ENCODE measurements around the gene RGS14.

The RGS14 gene, protein sequence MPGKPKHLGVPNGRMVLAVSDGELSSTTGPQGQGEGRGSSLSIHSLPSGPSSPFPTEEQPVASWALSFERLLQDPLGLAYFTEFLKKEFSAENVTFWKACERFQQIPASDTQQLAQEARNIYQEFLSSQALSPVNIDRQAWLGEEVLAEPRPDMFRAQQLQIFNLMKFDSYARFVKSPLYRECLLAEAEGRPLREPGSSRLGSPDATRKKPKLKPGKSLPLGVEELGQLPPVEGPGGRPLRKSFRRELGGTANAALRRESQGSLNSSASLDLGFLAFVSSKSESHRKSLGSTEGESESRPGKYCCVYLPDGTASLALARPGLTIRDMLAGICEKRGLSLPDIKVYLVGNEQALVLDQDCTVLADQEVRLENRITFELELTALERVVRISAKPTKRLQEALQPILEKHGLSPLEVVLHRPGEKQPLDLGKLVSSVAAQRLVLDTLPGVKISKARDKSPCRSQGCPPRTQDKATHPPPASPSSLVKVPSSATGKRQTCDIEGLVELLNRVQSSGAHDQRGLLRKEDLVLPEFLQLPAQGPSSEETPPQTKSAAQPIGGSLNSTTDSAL

GRCh38 chr5:177357459-177358351, at the start of gene RGS14:
RGS14 (plus strand) TSS chr5:177357924; CDS start chr5:177358025, 101 bp downstream.
- Mint-ChIP-seq H3K9me3 (ENCODE audit: low read depth) (no peaks in the 10 kb centered on the region), H3K4me1 (ENCODE audit: low read depth) (peaks cover 76% of the 10 kb centered on the region), H3K36me3 (no peaks in the 10 kb centered on the region), H3K4me3 (peak within 1 kb of the TSS; percentile 82), H3K27ac (peak within 1 kb of the TSS; percentile 92), H3K27me3 (no peaks in the 10 kb centered on the region)

- Mint-ChIP-seq H3K9me3 (ENCODE audit: low read depth) (no peaks in the 10 kb centered on the region), H3K27me3 (no peaks in the 10 kb centered on the region), H3K4me3 (no peak overlapping the region), H3K36me3 (peaks cover 8% of the 10 kb centered on the region), H3K4me1 (ENCODE audit: low read depth) (peaks cover 47% of the 10 kb centered on the region), H3K27ac (no peak overlapping the region)
Observed at GRCh38 chr5:177308740-177309139, 49.0 kb upstream of the RGS14 start.

GRCh38 chr5:177309351-177310191, 48.2 kb upstream of the RGS14 start:
- H3K9me3 Mint-ChIP-seq (ENCODE audit: low read depth): no peaks in the 10 kb centered on the region
- peak overlapping the region; percentile 62 for H3K4me3 Mint-ChIP-seq
- peaks cover 8% of the 10 kb centered on the region for H3K36me3 Mint-ChIP-seq
- peak overlapping the region; percentile 22 for H3K27ac Mint-ChIP-seq
- H3K4me1 Mint-ChIP-seq (ENCODE audit: low read depth): peaks cover 44% of the 10 kb centered on the region
- H3K27me3 Mint-ChIP-seq: no peaks in the 10 kb centered on the region

DNA sequence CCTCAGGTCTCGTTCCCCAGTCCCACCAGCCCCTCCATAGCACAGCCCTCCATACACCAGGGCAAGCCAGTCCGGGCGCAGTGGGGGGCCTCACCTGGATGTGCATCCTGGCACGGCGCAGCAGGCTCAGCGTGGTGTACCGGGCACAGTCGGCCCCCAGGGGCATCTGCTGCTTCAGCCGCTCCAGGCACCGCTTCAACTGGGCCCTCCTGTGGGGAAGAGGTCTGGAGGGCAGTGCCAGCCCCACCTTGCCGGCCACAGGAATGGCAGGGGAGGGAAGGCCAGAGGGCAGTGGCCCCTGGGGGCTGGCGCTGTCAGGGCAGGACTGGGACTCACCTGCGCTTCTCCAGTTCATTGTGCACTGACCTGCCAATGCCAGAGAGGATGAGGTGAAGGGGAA, 47.4 kb upstream of the RGS14 start:
- Mint-ChIP-seq H3K9me3 (ENCODE audit: low read depth) (no peaks in the 10 kb centered on the region), H3K27ac (no peak overlapping the region), H3K27me3 (no peaks in the 10 kb centered on the region), H3K4me1 (ENCODE audit: low read depth) (peaks cover 37% of the 10 kb centered on the region), H3K36me3 (peaks cover 7% of the 10 kb centered on the region), H3K4me3 (no peak overlapping the region)

DNA sequence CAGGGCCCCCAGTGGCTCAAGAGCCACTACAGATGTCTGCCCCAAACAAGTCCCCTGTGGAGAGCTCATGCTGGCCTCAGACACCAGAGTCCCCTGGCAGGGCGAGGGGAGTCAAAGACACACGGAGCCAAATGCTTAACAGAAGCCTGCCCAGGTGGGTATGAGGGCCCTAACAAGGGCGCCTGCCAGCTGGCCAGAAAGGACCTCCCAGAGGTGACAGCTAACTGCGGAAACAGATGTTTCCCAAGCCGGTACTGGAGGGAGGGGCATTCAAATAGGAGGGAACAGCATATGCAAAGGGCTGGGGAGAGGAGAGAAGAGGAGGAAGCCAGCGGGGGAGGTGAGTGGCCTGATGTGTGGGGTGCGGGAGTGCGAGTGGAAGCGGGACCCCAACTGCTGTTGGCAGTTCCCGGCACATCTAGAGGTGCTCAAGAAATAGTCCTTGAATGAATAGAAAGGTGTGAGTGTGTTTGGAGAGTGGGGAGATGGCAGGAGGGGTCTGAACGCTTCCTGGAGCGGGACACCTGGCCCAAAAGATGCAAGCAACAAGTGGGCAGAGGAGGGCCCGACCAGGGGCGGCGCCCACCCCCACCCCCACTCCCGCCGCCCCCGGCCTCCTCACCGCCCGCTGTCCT, 46.9 kb upstream of the RGS14 start:
- peak overlapping the region; percentile 25 for H3K27ac Mint-ChIP-seq
- no peaks in the 10 kb centered on the region for H3K27me3 Mint-ChIP-seq
- peak overlapping the region; percentile 84 for H3K4me3 Mint-ChIP-seq
- H3K36me3 Mint-ChIP-seq: peaks cover 4% of the 10 kb centered on the region
- H3K9me3 Mint-ChIP-seq (ENCODE audit: low read depth): no peaks in the 10 kb centered on the region
- H3K4me1 Mint-ChIP-seq (ENCODE audit: low read depth): peaks cover 33% of the 10 kb centered on the region

- H3K4me1 Mint-ChIP-seq (ENCODE audit: low read depth): peaks cover 29% of the 10 kb centered on the region
- peak overlapping the region; percentile 67 for H3K4me3 Mint-ChIP-seq
- no peaks in the 10 kb centered on the region for H3K36me3 Mint-ChIP-seq
- H3K27ac Mint-ChIP-seq: no peak overlapping the region
- H3K27me3 Mint-ChIP-seq: no peaks in the 10 kb centered on the region
- H3K9me3 Mint-ChIP-seq (ENCODE audit: low read depth): no peaks in the 10 kb centered on the region
Observed at GRCh38 chr5:177311392-177311722, 46.4 kb upstream of the RGS14 start.

- no peaks in the 10 kb centered on the region for H3K36me3 Mint-ChIP-seq
- peak within 1 kb of the TSS; percentile 84 for H3K4me3 Mint-ChIP-seq
- H3K27me3 Mint-ChIP-seq: no peaks in the 10 kb centered on the region
- H3K27ac Mint-ChIP-seq: peak within 1 kb of the TSS; percentile 83
- H3K4me1 Mint-ChIP-seq (ENCODE audit: low read depth): peaks cover 24% of the 10 kb centered on the region
- H3K9me3 Mint-ChIP-seq (ENCODE audit: low read depth): no peaks in the 10 kb centered on the region
Observed at GRCh38 chr5:177311723-177312648, 45.7 kb upstream of the RGS14 start, which contains the start of gene MXD3. MXD3 (minus strand) TSS chr5:177311898; CDS start chr5:177311830, 68 bp downstream.

DNA sequence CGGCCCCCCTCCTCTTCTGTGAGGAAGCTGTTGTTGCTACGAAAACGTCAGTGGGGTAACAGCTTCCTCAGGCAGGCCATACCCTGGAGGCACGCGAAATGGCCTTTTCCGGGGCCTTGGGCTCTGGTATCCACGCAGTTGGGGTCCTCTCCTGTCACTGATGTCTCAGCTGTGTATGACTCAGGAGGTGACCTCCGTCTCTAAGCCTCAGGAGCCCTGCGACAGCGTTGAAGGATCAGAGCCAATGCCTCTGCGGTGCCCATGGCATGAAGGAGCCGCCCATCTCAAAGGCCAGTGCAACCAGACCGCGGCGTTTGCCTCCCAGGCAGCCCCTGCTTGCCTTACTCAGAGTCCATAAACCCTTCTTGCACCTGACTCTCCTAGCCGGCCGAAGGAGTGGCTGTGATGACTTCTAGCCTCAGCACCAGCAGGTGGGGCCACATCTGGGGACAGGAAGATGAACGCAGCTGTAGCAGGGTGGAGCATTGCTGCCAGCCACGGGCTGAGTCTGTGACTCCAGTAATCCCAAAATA, 45.0 kb upstream of the RGS14 start:
- H3K36me3 Mint-ChIP-seq: no peaks in the 10 kb centered on the region
- H3K4me1 Mint-ChIP-seq (ENCODE audit: low read depth): peaks cover 23% of the 10 kb centered on the region
- no peaks in the 10 kb centered on the region for H3K27me3 Mint-ChIP-seq
- no peaks in the 10 kb centered on the region for H3K9me3 Mint-ChIP-seq (ENCODE audit: low read depth)
- peak overlapping the region; percentile 16 for H3K27ac Mint-ChIP-seq
- H3K4me3 Mint-ChIP-seq: peak overlapping the region; percentile 61

DNA sequence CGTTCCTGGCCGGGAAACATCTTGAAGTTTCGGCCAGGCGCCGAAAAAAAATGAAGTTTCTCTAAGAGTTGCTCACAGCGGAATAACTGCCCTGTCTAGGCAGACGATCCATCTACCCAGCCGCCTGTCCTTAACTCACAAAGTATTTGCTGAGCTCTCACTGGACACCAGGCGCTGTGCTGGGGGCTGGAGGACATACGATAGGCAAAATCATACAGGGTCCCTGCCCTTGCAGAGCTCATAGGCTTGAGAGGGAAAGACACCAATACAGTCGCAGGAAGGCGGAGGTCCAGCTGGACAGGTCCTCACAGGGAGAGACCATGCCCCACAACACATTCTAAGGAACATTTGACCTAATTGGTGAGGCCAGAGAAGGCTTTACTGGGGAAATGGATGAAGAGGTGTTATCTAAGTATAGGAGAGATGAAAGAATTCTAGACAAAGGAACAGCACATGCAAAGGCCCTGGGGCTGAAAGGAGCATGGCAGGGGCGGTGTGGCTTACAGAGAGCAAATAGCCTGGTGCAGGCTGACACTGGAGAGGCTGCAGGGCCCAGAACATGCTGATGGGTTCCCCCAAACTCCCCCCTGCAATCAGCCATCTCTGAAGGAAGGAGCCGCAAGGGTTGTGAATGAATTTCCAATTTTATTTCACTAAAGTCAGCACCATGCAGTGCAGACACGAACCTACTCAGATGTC, 44.0 kb upstream of the RGS14 start:
- no peak overlapping the region for H3K4me3 Mint-ChIP-seq
- H3K36me3 Mint-ChIP-seq: no peaks in the 10 kb centered on the region
- H3K27me3 Mint-ChIP-seq: no peaks in the 10 kb centered on the region
- H3K9me3 Mint-ChIP-seq (ENCODE audit: low read depth): no peaks in the 10 kb centered on the region
- peaks cover 29% of the 10 kb centered on the region for H3K4me1 Mint-ChIP-seq (ENCODE audit: low read depth)
- no peak overlapping the region for H3K27ac Mint-ChIP-seq

DNA sequence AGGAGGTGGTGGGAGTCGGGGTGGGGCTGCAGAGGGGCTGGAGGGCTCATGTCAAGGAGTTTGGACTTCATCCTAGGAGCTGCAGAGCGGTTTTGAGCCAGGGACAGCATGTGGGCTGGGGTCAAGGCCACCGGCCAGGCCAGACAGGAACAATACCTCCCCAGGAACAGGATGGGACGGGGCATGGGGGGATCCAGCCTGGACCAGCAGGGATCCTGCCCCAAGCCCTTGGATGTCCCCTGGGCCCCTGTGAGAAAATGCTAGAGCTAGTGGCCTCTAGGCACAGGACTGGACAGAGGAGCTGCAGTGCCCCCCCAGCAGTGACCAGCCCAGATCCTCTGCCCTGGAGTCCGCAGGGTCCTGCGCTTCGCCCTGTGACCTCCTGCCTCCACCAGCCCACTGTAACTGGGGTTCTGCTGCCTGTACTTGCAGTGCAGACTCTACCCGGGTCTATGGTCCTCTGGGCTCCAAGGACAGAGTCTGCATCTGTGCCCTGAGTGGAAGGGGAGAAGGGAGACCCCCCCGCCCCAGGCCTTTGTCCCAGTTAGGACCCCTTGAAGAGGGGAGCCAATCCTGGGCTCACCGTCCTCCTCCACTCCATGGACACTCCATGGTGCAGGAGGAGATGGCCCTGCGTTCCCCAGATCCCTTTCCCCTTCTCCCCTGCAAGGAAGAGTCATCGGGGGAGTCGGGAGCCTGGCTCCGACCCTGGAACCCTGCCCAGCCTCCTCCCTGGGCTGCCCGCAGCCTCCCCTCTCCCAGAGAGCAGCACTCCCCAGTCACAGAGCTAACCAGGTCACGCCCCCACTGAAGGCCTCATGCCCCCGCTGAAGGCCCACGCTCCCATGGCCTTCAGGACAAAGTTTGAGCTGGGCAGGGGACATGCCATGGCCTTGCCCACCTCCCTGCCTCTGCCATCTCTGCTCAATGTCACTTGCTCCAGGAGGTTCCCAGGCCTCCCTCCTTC, 43.1 kb upstream of the RGS14 start:
- H3K4me1 Mint-ChIP-seq (ENCODE audit: low read depth): peaks cover 26% of the 10 kb centered on the region
- H3K4me3 Mint-ChIP-seq: no peak overlapping the region
- no peak overlapping the region for H3K27ac Mint-ChIP-seq
- H3K9me3 Mint-ChIP-seq (ENCODE audit: low read depth): no peaks in the 10 kb centered on the region
- H3K27me3 Mint-ChIP-seq: no peaks in the 10 kb centered on the region
- H3K36me3 Mint-ChIP-seq: no peaks in the 10 kb centered on the region

DNA sequence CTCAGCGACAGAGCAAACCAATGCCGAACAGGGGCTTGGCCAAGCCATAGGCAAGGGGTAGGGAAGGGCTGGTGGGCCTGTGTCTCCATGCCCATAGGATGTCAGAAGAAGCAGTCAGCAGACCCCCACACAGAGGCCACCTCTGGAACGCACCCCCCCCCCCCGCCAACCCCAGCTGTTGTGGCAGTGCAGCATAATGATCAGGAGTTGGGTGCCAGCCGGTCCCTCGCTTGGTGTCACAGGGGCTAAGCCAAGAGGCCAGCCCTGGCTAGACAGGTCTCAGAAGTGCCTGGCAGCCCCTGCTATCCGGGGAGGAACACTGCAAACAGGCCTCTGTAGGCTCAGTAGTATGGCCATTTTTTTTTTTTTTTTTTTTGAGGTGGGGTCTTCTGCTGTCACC, 42.3 kb upstream of the RGS14 start:
- peaks cover 26% of the 10 kb centered on the region for H3K4me1 Mint-ChIP-seq (ENCODE audit: low read depth)

DNA sequence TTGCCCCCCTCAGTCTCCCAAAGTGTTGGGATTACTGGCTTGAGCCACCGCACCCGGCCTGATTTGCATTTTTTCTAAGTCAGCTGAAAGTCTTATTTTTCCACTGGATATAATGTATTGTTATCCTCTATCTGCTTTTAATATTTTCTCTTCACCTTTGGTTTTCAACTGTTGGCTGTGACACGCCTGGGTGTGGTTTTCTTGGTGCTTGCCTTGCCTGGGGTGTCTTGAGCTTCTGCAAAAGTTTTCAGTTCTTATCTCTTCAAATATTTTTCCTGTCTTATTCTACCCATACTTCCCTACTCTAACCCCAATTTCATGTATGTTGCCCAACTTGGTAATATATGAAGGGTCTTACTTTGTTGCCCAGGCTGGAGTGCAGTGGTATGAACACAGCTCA, 41.7 kb upstream of the RGS14 start:
- H3K36me3 Mint-ChIP-seq: no peaks in the 10 kb centered on the region
- H3K4me1 Mint-ChIP-seq (ENCODE audit: low read depth): peaks cover 22% of the 10 kb centered on the region
- H3K27me3 Mint-ChIP-seq: no peaks in the 10 kb centered on the region
- no peaks in the 10 kb centered on the region for H3K9me3 Mint-ChIP-seq (ENCODE audit: low read depth)
- no peak overlapping the region for H3K27ac Mint-ChIP-seq
- no peak overlapping the region for H3K4me3 Mint-ChIP-seq

More for the DNA sequence above, 42.3 kb upstream of the RGS14 start:
- Mint-ChIP-seq H3K4me3 (no peak overlapping the region), H3K27ac (no peak overlapping the region), H3K9me3 (ENCODE audit: low read depth) (no peaks in the 10 kb centered on the region), H3K36me3 (no peaks in the 10 kb centered on the region), H3K27me3 (no peaks in the 10 kb centered on the region)
